ENCODE results near the gene HSDL2. TPM values are rescaled to one million over a fixed set of nuclear protein-coding genes. Genes with fewer than 3 reads are reported as not detected.
A peak's percentile ranks its signal among the peaks of the same experiment; 100 is the strongest.

The HSDL2 gene
- total and polyA plus RNA-seq, 10 of the 15 experiments (the other 5 are each of a cell fraction or from before 2014, with no cell fraction given) = 20.9 to 46.1 (median 27.0) TPM

- H4K20me1 ChIP-seq (ENCODE audit: control insufficient read depth, insufficient read depth) = no peaks in the 10 kb centered on the region
- ChIA-PET CTCF (interaction anchor here (0.8 to 2.8 kb wide), 6 partner anchors 49 to 1318 kb away, joined by 3 to 12 read pairs (median 4); no protein-coding TSS in a partner anchor), POLR2A (interaction anchor here (0.6 to 2.4 kb wide), 3 partner anchors 14 to 206 kb away, joined by 3 to 7 read pairs (median 5); no protein-coding TSS in a partner anchor), RAD21 (ENCODE audit: unreplicated experiment) (interaction anchor here (1.0 to 2.8 kb wide), 2 partner anchors 19 to 47 kb away, joined by 3 to 7 read pairs; partner anchors contain the start of gene PTBP3), SMC1A (ENCODE audit: uncharacterized antibody, unreplicated experiment) (interaction anchor here (1.7 to 2.7 kb wide), 2 partner anchors 110 to 268 kb away, joined by 3 to 10 read pairs; no protein-coding TSS in a partner anchor)
- BruUV-seq (replicated peaks) = no TSS peak
- intact Hi-C loops (cut with micrococcal nuclease; ENCODE audit: unreplicated experiment) = loop anchor here (5.0 kb wide), 1 partner anchor 436 kb away; no protein-coding TSS in a partner anchor
- H3K4me1 ChIP-seq (ENCODE audit: control insufficient read depth, insufficient read depth, low read length) = peaks cover 17% of the 10 kb centered on the region
- ATAC-seq = peak; percentile 7
- H3K27me3 ChIP-seq (replicated peaks in 1 of 2; ENCODE audit: control insufficient read depth in 2 of 2, insufficient read depth in 2 of 2, low read length in 1 of 2) = no peaks in the 10 kb centered on the region
- FAIRE-seq = peak; percentile 31
- no peaks in the 10 kb centered on the region for H3K36me3 ChIP-seq (ENCODE audit: control insufficient read depth in 2 of 2, insufficient read depth in 2 of 2, low read length in 1 of 2)
- peak overlapping the region; percentile 88 for H3K4me3 ChIP-seq
- peak overlapping the region; percentile 93 for H3K9ac ChIP-seq (ENCODE audit: control insufficient read depth, insufficient read depth, low read length)
- DNase-seq (ENCODE audit: low read depth, low spot score) = peak; percentile 34
- in situ Hi-C loops (cut with MboI) = no loop called here
- H3K79me2 ChIP-seq (ENCODE audit: control insufficient read depth, insufficient read depth, low read length) = peaks cover 33% of the 10 kb centered on the region
- peak overlapping the region; percentile 93 for H3K4me2 ChIP-seq (ENCODE audit: control insufficient read depth, insufficient read depth)
- peak overlapping the region; percentile 87 for H2AFZ ChIP-seq (ENCODE audit: control insufficient read depth, low read depth, low read length)
- H3K9me3 ChIP-seq (replicated peaks; ENCODE audit: control insufficient read depth, insufficient read depth, low read length) = no peaks in the 10 kb centered on the region
- 0% methylated on average over 7 of the region's 7 CpGs for WGBS (ENCODE audit: insufficient coverage, insufficient replicate concordance, low lambda C conversion rate, missing lambda C conversion rate)
- H3K27ac ChIP-seq (ENCODE audit: control insufficient read depth, insufficient read depth) = peak overlapping the region; percentile 84
- TF ChIP-seq SMC3 (IDR thresholded peaks at IDR 0.05; ENCODE audit: borderline replicate concordance, low read length) (no peak), ATF3 (IDR thresholded peaks at IDR 0.05; ENCODE audit: borderline replicate concordance, extremely low read depth, low read depth, low read length) (no peak), STAT3 (IDR thresholded peaks at IDR 0.05; ENCODE audit: low read depth, low read length) (no peak), FOS (IDR thresholded peaks at IDR 0.05; ENCODE audit: borderline replicate concordance, extremely low read depth, insufficient read length) (no peak), KAT2A (conservative IDR thresholded peaks at IDR 0.05; ENCODE audit: control insufficient read depth, low read depth, low read length) (no peak), PBX3 (IDR thresholded peaks at IDR 0.05; ENCODE audit: insufficient replicate concordance, low read depth, low read length) (peak; percentile 52), MEF2A (IDR thresholded peaks at IDR 0.05; ENCODE audit: insufficient read depth, low read depth, low read length) (peak; percentile 85), POLR2A (IDR thresholded peaks at IDR 0.05; ENCODE audit: low read depth, low read length) (no peak), ATF2 (IDR thresholded peaks at IDR 0.05; ENCODE audit: low read length) (0 out of 2 replicates have a peak, but pooled peaks have one; percentile 14), KDM1A (IDR thresholded peaks at IDR 0.05; ENCODE audit: borderline replicate concordance) (no peak), ZNF592 (IDR thresholded peaks at IDR 0.05) (no peak), BHLHE40 (IDR thresholded peaks at IDR 0.05; ENCODE audit: borderline replicate concordance in 1 of 2, low read depth in 2 of 2, low read length in 1 of 2) (no peak), BCL11A (IDR thresholded peaks at IDR 0.05; ENCODE audit: low read depth, low read length) (no peak), ZNF217 (IDR thresholded peaks at IDR 0.05) (no peak)
Observed at GRCh38 chr9:112380825-112381221, 915 bp downstream of the HSDL2 start.
